Mammary epithelial cell (primary cell): ENCODE measurements around the gene RPS21.

Experiments
- EZH2 ChIP-seq: IDR thresholded peaks from 2 replicates; pipeline ENCODE4 v1.6.1; 2012; ENCODE audit warnings: low read length, inconsistent platforms, borderline replicate concordance
- TF ChIP-seq, protein P1 (sequence below), 2 donors: IDR thresholded peaks in 1 of 2; conservative IDR thresholded peaks in 1 of 2; 2 replicates each; pipeline ENCODE4 v1.5.1; 2011 to 2012; ENCODE audit warnings: inconsistent platforms in 2 of 2, low read length in 2 of 2, mild to moderate bottlenecking in 2 of 2, control low read depth in 1 of 2, low read depth in 1 of 2; ENCODE audit not compliant: insufficient read depth in 1 of 2; ENCODE audit errors: extremely low read depth in 1 of 2

DNA sequence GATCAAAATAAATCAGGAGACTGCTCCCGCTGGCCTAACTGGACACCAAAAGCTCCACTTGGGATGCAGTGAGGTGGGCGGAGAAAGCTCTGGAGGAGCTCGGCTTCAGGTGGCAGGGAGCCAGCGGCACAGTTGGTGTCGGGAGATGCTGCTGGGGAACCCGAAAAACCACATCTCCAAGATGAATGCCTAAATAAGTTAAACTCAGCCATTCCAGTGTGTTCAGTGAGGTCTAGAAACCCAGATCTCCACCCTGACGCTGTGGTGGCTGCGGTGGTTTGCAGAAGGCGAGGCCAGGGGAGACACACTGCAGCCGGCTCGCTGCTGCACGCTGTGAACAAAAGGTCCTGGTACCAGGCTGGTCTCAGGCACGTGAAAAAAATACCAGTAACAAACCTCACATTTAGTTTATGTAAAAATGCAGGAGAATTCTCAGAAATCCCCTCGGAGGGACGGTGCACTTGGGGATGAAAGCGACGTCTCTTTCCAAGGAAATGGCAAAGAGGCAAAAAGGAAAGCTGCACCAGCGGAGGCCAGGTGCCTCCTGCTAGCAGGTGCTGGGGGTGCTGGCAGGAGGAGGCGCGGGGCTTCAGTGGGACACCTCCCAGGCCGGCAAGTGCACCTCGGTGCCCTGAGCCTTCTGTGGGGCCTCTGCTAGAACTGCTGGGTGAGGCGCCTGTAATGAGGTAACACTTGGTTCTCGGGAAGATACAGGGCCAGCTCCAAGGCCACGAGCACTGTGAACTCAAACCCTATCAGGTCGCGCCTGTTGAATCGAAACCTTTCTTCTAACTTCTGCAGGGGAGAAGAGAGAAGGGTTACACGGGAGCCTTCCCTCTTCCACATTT, 3.6 kb downstream of the RPS21 start:
- no peak for TF ChIP-seq EZH2
- TF ChIP-seq, protein P1, sequence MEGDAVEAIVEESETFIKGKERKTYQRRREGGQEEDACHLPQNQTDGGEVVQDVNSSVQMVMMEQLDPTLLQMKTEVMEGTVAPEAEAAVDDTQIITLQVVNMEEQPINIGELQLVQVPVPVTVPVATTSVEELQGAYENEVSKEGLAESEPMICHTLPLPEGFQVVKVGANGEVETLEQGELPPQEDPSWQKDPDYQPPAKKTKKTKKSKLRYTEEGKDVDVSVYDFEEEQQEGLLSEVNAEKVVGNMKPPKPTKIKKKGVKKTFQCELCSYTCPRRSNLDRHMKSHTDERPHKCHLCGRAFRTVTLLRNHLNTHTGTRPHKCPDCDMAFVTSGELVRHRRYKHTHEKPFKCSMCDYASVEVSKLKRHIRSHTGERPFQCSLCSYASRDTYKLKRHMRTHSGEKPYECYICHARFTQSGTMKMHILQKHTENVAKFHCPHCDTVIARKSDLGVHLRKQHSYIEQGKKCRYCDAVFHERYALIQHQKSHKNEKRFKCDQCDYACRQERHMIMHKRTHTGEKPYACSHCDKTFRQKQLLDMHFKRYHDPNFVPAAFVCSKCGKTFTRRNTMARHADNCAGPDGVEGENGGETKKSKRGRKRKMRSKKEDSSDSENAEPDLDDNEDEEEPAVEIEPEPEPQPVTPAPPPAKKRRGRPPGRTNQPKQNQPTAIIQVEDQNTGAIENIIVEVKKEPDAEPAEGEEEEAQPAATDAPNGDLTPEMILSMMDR (conservative IDR thresholded peaks at IDR 0.05 in 1 of 2, IDR thresholded peaks at IDR 0.05 in 1 of 2; ENCODE audit: extremely low read depth in 1 of 2, insufficient read depth in 1 of 2, low read depth in 1 of 2, low read length in 2 of 2) = no peak
